OCI-LY3 (cell line): ENCODE measurements around the gene GRIK2.

Experiments used
- CTCF ChIP-seq: fragments of 200-600, 300-600 bp; sonication (generic); IDR thresholded peaks from 2 replicates; pipeline ENCODE4 v1.5.1; 2014; ENCODE audit warnings: antibody characterized with exemption, low read length, low read depth
- EZH2phosphoT487 ChIP-seq: fragments of 200-600 bp; shearing (Covaris generic); IDR thresholded peaks from 2 replicates; pipeline ENCODE4 v1.6.1; 2018; ENCODE audit warnings: antibody characterized with exemption, mixed run types, low read depth

GRCh38 chr6:101379926-101380325 is 13.6 kb upstream of the GRIK2 start:
- TF ChIP-seq CTCF (no peak), EZH2phosphoT487 (no peak)
